ENCODE results near the gene DENND1B.
"Not testable (repeated sequence)": the region's sequence is repeated elsewhere in the genome, so short reads cannot be mapped to it uniquely, and the experiment has no call there.

DENND1B gene

GRCh38 chr1:197544130-197544529 lies 231.2 kb downstream of the DENND1B start:
- DNase-seq = no peak

DNA sequence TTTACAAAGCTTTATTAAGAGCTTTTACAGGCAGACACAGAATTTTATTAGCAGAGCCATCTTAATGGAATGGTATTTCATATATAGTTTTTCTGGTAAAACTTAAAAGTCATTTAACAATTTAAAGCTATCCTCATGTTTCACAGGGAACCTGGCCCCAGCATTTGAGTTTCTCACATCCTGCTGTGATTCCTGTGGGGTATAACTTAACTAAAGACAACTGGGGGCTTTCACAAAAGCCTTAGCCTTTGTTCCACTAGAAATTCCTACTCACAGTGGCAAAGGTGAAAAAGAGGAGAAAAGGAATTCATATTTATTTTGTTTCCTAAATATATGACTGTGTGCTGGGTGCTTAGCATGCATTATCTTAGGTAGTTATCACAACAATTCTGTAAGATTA lies 233.9 kb downstream of the DENND1B start:
- no peak for DNase-seq

GRCh38 chr1:197526736-197527371 lies 248.4 kb downstream of the DENND1B start:
- DNase-seq = no peak

DNA sequence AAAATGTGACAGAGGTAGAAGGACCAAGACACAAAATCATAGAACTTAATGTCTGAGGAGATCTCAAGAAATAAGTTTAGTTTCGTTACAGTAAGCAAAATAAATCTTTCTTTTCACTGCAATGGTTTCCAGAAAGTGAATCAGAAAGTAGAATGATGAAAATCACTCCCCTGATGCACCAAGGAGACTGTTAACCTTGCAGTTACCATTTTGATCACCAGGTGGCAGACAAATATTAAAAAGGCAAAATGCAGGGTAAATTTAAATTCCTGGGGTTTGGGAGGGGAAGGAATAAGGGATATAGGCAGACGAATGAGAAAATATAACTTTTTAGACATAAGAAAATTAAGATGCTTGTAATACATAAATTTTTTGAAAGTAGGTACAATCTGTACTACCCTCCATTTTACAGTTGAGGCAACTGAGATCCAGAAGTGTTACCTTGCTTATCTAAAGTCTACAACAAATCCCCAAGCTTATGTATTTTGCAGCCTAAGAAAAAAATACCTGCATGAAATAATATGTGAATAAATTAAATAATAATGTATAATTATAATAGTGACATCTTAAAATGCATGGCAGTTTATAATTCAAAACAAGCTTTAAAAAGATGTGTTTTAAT lies 254.1 kb downstream of the DENND1B start:
- no peak for DNase-seq

GRCh38 chr1:197519741-197520334 lies 255.4 kb downstream of the DENND1B start:
- DNase-seq = no peak

DNA sequence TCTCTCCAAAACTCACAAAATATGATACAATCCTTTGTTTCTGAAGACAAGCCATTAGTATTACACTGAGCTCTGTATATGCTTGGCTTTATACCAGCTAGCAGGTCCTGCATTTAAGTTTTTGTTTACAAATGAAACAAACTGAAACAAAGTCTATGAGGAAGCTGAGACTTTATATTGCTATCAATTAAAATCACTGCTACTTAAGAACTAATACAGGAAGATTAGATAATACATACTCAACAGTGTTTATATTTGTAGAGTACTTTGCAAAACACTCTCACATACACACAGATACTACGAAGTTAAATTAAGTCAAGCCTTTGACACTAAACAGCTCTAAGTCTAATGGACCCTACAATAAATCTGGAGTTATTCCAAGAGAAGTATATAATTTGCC lies 259.9 kb downstream of the DENND1B start:
- DNase-seq = no peak

GRCh38 chr1:197510691-197511378 lies 264.4 kb downstream of the DENND1B start:
- DNase-seq = no peak

- no peak for DNase-seq
Measured at GRCh38 chr1:197496722-197497121, 278.6 kb downstream of the DENND1B start.

DNA sequence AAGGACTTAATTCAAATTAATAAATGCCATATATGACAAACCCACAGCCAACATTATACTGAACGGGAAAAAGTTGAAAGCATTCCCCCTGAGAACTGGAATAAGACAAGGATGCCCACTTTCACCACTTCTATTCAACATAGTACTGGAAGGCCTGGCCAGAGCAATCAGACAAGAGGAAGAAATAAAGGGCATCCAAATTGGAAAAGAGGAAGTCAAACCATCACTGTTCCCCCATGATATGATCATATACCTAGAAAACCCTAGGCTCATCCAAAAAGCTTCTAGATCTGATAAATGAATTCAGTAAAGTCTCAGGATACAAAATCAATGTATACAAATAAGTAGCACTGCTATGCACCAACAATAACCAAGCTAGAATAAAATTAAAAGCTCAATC lies 283.8 kb downstream of the DENND1B start:
- not testable (repeated sequence) for DNase-seq

DNA sequence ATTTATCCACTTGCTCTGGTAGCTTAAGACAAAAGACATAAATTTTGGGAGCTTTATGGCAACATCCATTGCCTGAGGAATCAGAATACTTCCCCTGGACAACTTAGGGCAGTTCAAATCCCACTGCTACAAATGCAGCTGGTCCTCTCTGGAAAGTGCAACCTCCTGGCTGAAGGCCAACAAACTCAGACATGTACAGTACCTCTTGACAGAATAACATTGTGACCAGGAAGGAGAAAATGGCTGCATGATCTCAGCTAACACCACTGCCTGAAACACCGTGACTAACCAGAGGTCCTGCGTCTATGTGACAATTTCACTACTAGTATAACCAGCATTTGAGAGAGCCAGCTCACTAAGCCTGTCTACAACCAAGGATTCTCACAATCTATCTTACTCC lies 288.3 kb downstream of the DENND1B start:
- DNase-seq = no peak

DNA sequence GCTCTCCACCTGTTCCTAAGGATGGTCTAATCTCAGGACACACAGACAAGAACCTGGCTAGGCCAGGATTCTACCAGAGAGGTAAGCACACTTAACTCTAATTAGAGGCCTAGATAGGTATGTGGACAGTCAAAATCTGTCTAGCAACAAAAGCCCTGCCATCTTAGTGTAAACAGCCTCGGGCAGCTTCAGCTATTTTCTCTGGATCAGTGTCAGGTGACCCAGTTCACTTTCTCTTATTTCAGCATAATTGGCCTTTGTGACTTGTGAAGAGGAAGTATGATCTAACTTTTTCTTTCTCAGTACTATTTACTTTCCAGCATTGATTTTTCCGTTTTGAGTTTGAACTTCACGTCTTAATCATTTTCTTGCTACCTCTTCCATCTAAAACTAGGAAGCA lies 289.5 kb downstream of the DENND1B start:
- DNase-seq = no peak

DNA sequence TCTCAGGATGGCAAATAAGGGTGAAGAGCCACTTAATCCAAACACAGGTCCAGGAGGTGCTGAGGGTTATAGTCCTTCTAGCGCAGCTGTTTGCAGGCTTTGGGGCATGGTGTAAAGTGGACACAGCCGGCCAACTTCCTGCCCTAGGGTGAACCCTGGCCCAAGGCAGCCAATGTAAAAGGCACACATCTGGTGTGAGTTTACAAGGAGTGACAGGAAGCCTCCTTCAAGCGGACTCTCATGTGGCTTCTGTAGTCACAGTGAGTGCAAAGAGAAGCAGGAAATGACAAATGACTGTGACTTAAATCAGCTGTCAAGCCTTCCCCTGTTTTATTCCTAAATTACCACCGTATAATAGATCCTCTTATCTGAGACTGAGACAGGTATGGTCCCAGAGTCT lies 294.2 kb downstream of the DENND1B start:
- no peak for DNase-seq

- peak in 1 of 14 donors; percentile 13 for DNase-seq
Measured at GRCh38 chr1:197480446-197480845, 294.8 kb downstream of the DENND1B start.

DNA sequence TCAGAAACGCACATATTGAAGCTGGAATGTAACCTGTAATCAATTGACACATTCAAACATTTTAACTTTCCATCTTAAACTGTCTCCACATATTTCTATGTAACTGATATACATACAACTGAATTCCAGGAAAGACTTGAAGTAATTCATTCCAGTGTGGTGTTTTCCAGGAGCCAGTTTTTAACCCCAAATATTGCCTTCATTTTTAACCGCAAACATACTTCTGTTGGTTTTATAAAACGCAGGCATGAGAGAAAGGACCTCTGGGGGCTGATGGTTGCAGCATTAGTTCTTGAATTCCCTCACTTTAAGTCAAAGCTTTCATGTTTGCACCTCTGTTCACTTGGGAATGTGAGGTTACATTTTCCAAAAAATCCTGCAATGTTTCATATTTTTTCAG lies 303.1 kb downstream of the DENND1B start:
- no peak for DNase-seq

GRCh38 chr1:197471248-197471985 lies 303.9 kb downstream of the DENND1B start:
- peak in 3 of 14 donors; percentile 3 to 92 (median 12) for DNase-seq

DNA sequence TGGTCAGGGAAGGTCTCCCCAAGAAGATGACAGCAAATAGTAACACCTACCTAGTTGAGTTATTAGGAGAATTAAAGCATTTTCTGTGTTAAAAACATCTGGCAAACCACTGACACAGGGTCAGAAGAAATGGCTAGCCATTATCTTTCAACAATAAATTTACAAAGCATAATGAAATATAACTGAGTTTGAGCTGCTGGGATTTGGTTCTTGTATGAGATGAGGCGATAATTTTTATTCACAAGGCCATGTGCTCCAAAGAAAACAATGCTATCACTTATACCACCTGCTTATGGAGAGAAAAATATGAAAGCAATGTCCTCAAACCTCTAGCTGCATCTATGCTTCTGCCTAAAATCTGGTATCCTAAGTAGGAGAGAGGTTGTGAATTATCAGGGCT lies 304.9 kb downstream of the DENND1B start:
- DNase-seq = no peak

DNA sequence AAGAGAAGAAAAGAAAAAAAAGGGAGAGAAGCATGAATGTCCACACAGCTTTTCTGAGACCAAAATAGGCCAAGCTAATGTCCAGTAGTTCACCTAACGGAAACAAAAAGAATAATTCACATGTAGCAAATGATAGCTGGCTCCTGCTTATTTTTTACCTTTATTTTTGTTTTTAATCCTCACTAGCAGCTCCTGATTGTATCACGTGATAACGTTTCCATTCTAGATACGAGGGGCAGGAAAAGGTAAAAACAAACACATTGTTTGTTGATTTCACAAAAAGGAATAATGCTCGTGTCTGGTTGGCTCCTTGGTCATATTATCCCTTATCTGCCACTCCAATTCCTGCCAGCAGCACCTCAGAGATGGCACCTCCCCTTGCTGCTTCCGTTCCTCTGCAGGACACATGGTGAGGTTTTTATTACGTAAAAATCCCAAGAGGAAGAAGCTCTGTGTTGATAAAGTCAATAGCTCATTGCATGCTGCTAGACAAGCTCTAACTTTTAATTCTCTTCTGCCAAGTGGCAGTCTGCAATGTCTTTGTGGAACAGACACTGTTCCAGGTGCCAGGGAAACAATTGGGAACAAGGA lies 305.6 kb downstream of the DENND1B start:
- DNase-seq = no peak

GRCh38 chr1:197468543-197469175 lies 306.6 kb downstream of the DENND1B start:
- DNase-seq = no peak

GRCh38 chr1:197467881-197468280 lies 307.4 kb downstream of the DENND1B start:
- no peak for DNase-seq

DNA sequence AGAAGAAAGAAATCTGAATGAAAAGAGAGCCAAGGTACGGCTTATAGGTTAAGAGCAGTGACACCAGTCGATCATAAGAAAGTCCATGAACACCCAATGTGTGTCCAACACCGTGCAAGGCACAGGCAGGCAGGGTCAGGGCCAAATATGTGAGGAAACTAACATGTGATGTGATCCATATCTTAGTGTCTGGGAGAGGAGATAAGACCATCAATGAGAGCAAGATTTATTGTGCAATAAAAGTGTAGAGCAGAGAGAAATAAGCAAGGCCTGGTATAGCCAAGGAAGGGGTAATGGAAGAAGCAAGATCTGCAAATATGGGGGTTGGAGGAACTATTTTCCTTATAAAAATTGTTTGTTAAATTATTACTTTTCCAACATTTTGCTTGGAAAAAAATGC lies 308.5 kb downstream of the DENND1B start:
- no peak for DNase-seq

DNA sequence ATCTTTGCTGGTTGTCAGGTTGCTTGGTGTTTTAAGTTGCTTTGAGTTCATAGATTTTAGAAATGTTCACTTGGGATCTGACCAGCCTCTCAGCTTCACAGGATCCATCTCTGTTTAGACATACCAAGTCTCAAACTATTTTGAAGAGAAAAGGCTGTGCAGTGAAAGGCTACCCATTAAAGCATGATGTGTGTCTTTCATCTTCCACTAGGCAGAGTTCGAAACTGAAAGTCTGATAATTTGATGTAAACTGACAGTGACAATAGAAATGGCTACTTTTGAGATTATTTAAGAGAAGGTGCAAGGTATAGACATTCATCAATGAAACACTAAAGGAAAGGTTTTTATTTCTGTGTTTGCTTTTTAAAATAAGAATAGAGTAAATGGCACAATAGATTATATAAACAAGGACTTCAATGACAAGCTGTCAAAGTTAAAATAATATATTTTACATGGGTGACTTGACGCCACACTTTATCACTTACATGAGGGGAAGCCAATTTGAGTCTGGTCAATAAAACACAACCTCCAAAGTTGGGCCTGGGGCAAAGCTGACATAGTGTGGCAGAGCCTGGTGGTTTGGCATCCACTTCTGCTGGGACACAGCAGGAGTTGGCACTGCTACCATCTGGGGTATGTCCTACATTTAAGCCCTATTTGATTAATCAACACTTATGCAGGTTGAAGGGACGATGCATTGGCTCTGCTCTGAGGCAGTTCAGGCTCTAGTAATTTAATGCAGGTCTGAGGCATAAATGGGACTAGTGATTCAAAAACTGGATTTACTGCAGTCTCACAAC lies 309.6 kb downstream of the DENND1B start:
- DNase-seq = no peak

All from C1 segment of cervical spinal cord (tissue), 14 donors.